GM06990 (cell line): ENCODE results near the gene KCNAB1.

Source experiments
- DNase-seq: peaks from one replicate; pipeline ENCODE4 v3.0.0-alpha.2; 2011; ENCODE audit not compliant: insufficient read length; ENCODE audit errors: extremely low read depth
- H3K27me3 ChIP-seq: replicated peaks from 2 replicates; pipeline ENCODE4 v1.6.0; 2011; ENCODE audit warnings: low read length; ENCODE audit not compliant: control insufficient read depth, insufficient read depth
- H3K36me3 ChIP-seq: 2 replicates; pipeline ENCODE4 v1.5.1; 2011; ENCODE audit warnings: low read length; ENCODE audit not compliant: control insufficient read depth, insufficient read depth
- H3K4me3 ChIP-seq: replicated peaks from 2 replicates; pipeline ENCODE4 v1.5.1; 2011; ENCODE audit warnings: low read depth, mild to moderate bottlenecking, control low read depth, low read length
- TF ChIP-seq, protein P1 (sequence below): IDR thresholded peaks from 2 replicates; pipeline ENCODE4 v1.5.1; 2011; ENCODE audit warnings: low read length, control low read depth, mild to moderate bottlenecking, inconsistent platforms; ENCODE audit not compliant: insufficient read depth, poor library complexity, severe bottlenecking

The KCNAB1 gene

DNA sequence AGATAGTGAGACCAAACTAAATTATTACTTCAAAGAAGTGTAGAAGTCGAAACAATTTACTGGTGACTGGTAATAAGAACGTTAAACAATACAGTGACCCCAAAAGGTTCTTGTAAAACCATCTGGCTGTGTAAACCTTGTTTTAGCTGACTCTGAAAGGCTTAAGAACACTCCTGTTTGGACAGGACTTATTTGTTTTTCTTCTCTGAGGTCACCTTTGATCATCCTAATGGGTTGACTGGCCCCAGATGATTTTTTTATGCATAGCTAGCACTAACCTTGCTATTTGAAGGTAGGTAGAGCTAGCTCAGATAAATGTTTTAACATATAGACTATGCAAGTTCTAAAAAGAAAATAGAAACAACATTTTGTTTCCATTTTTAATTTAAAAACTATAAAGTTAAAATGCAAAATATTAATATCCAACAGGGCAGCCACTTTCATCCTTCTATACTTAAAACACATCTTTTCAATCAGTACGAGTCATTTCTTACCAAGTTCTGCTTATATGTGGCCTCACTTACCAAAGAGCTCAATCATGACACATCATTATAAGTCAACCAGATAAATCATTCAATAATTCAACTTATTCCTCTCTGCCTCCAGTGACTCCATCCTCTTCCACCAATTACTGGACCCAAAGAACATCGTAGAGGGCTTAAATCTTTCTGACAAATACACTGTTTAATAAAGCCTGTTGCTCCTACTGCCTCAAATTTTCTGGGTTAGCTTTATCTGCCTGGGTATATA is 275.8 kb downstream of the KCNAB1 start:
- TF ChIP-seq, protein P1, sequence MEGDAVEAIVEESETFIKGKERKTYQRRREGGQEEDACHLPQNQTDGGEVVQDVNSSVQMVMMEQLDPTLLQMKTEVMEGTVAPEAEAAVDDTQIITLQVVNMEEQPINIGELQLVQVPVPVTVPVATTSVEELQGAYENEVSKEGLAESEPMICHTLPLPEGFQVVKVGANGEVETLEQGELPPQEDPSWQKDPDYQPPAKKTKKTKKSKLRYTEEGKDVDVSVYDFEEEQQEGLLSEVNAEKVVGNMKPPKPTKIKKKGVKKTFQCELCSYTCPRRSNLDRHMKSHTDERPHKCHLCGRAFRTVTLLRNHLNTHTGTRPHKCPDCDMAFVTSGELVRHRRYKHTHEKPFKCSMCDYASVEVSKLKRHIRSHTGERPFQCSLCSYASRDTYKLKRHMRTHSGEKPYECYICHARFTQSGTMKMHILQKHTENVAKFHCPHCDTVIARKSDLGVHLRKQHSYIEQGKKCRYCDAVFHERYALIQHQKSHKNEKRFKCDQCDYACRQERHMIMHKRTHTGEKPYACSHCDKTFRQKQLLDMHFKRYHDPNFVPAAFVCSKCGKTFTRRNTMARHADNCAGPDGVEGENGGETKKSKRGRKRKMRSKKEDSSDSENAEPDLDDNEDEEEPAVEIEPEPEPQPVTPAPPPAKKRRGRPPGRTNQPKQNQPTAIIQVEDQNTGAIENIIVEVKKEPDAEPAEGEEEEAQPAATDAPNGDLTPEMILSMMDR = no peak
- Histone ChIP-seq H3K36me3 (no peaks in the 10 kb centered on the region), H3K4me3 (no peak overlapping the region), H3K27me3 (no peaks in the 10 kb centered on the region; the same call in none of the 2 replicates)
- DNase-seq = no peak

DNA sequence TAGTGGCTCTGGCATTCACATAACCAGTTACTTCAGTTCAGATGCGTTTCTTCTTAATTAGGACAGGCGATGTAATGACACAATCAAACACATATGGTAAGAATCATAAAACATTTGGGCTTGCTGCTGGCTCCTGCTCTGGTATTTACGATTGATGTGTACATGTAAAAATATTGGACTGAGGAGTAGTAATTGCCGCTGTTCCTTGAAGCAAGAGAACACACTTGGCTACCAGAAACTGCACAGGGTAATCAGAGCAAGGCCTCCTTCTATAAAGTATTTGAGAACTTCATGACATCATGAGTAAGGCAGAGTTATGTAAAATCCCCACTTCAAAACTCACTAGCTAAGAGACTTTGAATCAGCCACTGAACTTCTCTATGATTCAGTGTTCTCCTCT is 276.5 kb downstream of the KCNAB1 start:
- TF ChIP-seq, protein P1 = no peak
- Histone ChIP-seq H3K36me3 (no peaks in the 10 kb centered on the region), H3K27me3 (no peaks in the 10 kb centered on the region; the same call in none of the 2 replicates), H3K4me3 (no peak overlapping the region)
- DNase-seq = no peak

DNA sequence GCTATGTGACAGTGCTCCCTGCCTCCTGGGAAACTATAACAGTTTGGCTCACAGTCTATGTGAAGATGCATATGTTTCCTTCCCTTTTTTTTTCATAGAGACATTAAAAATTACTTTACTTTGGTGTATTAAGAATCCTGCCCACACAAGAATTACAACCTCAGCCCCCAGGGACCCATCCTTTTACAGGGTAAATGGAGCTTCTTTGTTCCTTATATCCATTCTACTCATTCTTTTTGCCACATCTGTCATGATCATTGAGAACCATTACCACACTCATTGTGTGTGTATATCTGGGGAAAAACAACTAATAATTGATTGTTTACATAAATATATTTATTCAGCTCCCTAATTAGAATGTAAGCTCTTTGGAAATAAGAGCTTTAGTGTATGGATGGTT is 277.2 kb downstream of the KCNAB1 start:
- no peak overlapping the region for H3K4me3 ChIP-seq
- H3K36me3 ChIP-seq = no peaks in the 10 kb centered on the region
- H3K27me3 ChIP-seq = no peaks in the 10 kb centered on the region; the same call in none of the 2 replicates
- no peak for DNase-seq
- TF ChIP-seq, protein P1 = no peak

DNA sequence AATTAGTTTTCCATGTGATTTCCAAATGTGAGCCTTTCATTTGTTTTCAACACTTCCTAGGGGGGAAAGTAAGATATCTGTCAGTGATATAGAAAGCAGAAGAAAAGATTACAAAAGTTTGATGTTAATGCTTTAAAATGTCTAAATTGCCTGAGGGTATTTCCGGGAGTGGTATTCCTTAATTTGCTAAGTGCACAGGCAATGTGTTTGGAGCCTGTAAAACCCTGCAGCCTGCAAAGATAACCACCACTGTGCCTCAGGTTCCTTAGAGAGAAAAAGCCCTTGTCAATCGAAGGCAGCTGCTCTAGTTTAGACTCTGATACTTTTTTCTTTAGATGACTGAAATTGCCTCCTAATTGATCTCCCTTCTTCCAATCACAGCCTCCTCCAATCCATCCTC is 279.7 kb downstream of the KCNAB1 start:
- TF ChIP-seq, protein P1 = no peak
- no peaks in the 10 kb centered on the region for H3K36me3 ChIP-seq
- DNase-seq = no peak

DNA sequence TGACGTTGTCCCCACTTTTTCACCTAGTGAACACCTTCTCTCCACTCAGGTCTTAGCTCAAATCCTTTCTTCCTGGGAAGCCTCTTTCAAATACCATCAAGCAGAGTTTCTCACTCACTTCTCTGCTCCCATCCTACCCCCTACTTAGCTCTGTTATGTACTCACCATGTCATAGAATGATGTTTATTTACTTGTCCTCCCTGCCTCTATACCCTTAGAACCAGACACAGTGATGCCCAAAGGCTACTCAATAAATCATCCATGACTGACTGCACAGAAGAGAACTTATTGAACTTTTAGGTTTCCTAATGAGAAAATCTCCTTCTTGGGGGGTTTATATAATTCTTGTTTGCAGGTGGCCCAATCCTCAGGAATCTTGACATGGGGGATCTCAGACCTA is 280.4 kb downstream of the KCNAB1 start:
- H3K36me3 ChIP-seq = no peaks in the 10 kb centered on the region
- no peak for DNase-seq
- H3K4me3 ChIP-seq = no peak overlapping the region
- H3K27me3 ChIP-seq = no peaks in the 10 kb centered on the region; the same call in none of the 2 replicates
- TF ChIP-seq, protein P1 = no peak

More for the DNA sequence above, 279.7 kb downstream of the KCNAB1 start:
- no peak overlapping the region for H3K4me3 ChIP-seq
- H3K27me3 ChIP-seq = no peaks in the 10 kb centered on the region; the same call in none of the 2 replicates
